Caco-2 (cell line): Measurements from ENCODE around the gene MED8. TPM values are rescaled to one million over a fixed set of nuclear protein-coding genes. Genes with fewer than 3 reads are reported as not detected.
"Not testable (repeated sequence)": the region's sequence is repeated elsewhere in the genome, so short reads cannot be mapped to it uniquely, and the experiment has no call there.

ENCODE experiments used
- BruUV-seq: library from RNA; stranded (reverse); fragments of 400-500 nt; replicated peaks from 2 replicates; lab custom pipeline; 2021; lab: Mats Ljungman, UMichigan
- CTCF ChIA-PET: fragments of 300-600 bp; sonication (Branson Sonifier 250); formaldehyde crosslinking; loops from one replicate; lab custom pipeline; 2022; ENCODE audit warnings: antibody characterized with exemption; lab: Charles Lee
- POLR2A ChIA-PET: fragments of 300-600 bp; sonication (Branson Sonifier 250); formaldehyde crosslinking; loops from one replicate; lab custom pipeline; 2022; ENCODE audit warnings: antibody characterized with exemption; lab: Charles Lee
- DNase-seq, 2 experiments: peaks; one replicate each; pipeline versions ENCODE4 v3.0.0 to v3.0.0-alpha.2; 2020 to 2022
- H3K27me3 ChIP-seq: replicated peaks from 2 replicates; pipeline ENCODE4 v1.6.0; 2011; ENCODE audit warnings: low read length; ENCODE audit not compliant: control insufficient read depth, insufficient read depth
- H3K36me3 ChIP-seq: 2 replicates; pipeline ENCODE4 v1.5.1; 2011; ENCODE audit warnings: low read length; ENCODE audit not compliant: control insufficient read depth, insufficient read depth
- H3K4me1 ChIP-seq: fragments of 250-450 bp; sonication (Bioruptor Pico); 2 replicates; pipeline ENCODE4 v1.5.1; 2020; ENCODE audit warnings: mild to moderate bottlenecking
- H3K4me3 ChIP-seq: 2 replicates; pipeline ENCODE4 v1.5.1; 2011; ENCODE audit warnings: low read depth, mild to moderate bottlenecking, control low read depth, low read length
- H3K9me3 ChIP-seq: fragments of 250-450 bp; sonication (Bioruptor Pico); 2 replicates; pipeline ENCODE4 v1.5.1; 2020; ENCODE audit warnings: mild to moderate bottlenecking, moderate library complexity
- H3K27ac Mint-ChIP-seq: one replicate; pipeline ENCODE4 v1.8.0; 2022; ENCODE audit warnings: mixed read lengths; ENCODE audit not compliant: unreplicated experiment
- H3K27me3 Mint-ChIP-seq: one replicate; pipeline ENCODE4 v1.8.0; 2022; ENCODE audit warnings: mixed read lengths; ENCODE audit not compliant: insufficient read depth, unreplicated experiment
- H3K36me3 Mint-ChIP-seq: one replicate; pipeline ENCODE4 v1.8.0; 2022; ENCODE audit warnings: mild to moderate bottlenecking, mixed read lengths; ENCODE audit not compliant: insufficient read depth, unreplicated experiment
- H3K4me1 Mint-ChIP-seq: one replicate; pipeline ENCODE4 v1.8.0; 2022; ENCODE audit warnings: low read depth, mixed read lengths; ENCODE audit not compliant: unreplicated experiment
- H3K4me3 Mint-ChIP-seq: one replicate; pipeline ENCODE4 v1.8.0; 2022; ENCODE audit warnings: mild to moderate bottlenecking, moderate library complexity, mixed read lengths; ENCODE audit not compliant: unreplicated experiment
- H3K9me3 Mint-ChIP-seq: one replicate; pipeline ENCODE4 v1.8.0; 2022; ENCODE audit warnings: mixed read lengths; ENCODE audit not compliant: unreplicated experiment
- CTCF ChIP-seq, 2 experiments: fragments of 200-600 bp in 1 of 2; IDR thresholded peaks; 1 replicate in 1 of 2; 2 replicates in 1 of 2; pipeline versions ENCODE4 v1.5.1 to v1.8.0; 2011 to 2022; ENCODE audit warnings: antibody characterized with exemption in 1 of 2, control low read depth in 1 of 2, inconsistent platforms in 1 of 2, low read depth in 1 of 2, low read length in 1 of 2, mild to moderate bottlenecking in 1 of 2, moderate library complexity in 1 of 2; ENCODE audit not compliant: insufficient read depth in 1 of 2, severe bottlenecking in 1 of 2, unreplicated experiment in 1 of 2
- intact Hi-C: fragments of 100-400 bp; cut with micrococcal nuclease; formaldehyde crosslinking; loops from one replicate; pipeline ENCODE4 v1.10.0; 2022; ENCODE audit not compliant: unreplicated experiment
- total RNA-seq: library from RNA; stranded (reverse); gene quantifications from 2 replicates; pipeline ENCODE4 v1.2.3, GENCODE V29; 2022

Gene MED8
- total RNA-seq, 1 experiment from 2014 or later: 35.8 TPM

- no peaks in the 10 kb centered on the region for H3K9me3 ChIP-seq
- H3K27me3 ChIP-seq: no peaks in the 10 kb centered on the region
- H3K36me3 ChIP-seq: no peaks in the 10 kb centered on the region
- no peak overlapping the region for H3K4me3 ChIP-seq
- ChIA-PET CTCF (interaction anchor here (2.4 kb wide), 1 partner anchor 189 kb away, joined by 38 read pairs; no protein-coding TSS in a partner anchor), POLR2A (no interaction called here)
- H3K36me3 Mint-ChIP-seq: no peaks in the 10 kb centered on the region
- no peaks in the 10 kb centered on the region for H3K4me1 Mint-ChIP-seq
- TF ChIP-seq CTCF (IDR thresholded peaks at IDR 0.05; ENCODE audit: insufficient read depth in 1 of 2, low read depth in 1 of 2, low read length in 1 of 2, severe bottlenecking in 1 of 2, unreplicated experiment in 1 of 2): no peak
- intact Hi-C loops: no loop called here
- no peaks in the 10 kb centered on the region for H3K9me3 Mint-ChIP-seq
- no peaks in the 10 kb centered on the region for H3K4me1 ChIP-seq
- no peak overlapping the region for H3K4me3 Mint-ChIP-seq
- no TSS peak for BruUV-seq
- no peak for DNase-seq
- no peaks in the 10 kb centered on the region for H3K27me3 Mint-ChIP-seq
- H3K27ac Mint-ChIP-seq: no peak overlapping the region
These were observed 26.3 kb upstream of the MED8 start for GRCh38 chr1:43415901-43416300.

DNA sequence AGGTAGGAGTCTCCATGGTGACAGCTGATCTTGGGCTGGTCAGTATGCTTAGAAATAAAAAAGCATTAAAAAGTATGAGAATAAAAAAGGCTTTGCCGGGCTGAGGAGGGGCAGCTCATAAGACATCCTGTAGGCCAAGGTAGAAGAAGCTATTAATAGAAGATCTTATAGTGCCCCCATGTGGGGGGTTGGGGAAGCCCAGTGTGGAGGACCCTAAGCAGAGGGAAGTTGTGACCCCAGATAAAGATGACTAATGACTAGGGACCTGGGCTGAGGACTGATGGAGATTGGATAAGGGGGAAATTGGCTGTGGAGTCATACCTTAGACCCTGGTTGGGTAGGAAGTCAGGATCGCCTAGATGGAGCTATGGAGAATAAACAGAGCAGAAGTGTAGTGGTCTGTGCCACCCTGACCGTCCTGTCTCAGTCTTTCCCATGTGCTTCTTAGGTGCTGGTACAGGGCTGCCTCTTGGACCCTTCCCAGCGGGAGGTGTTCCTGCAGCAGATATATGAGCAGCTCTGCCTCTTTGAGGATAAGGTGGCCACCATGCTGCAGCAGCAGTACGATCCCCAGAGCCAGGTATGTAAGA is 25.1 kb upstream of the MED8 start:
- intact Hi-C loops: loop anchor here (1.0 kb wide), 3 partner anchors 46 to 187 kb away; partner anchors contain the start of gene ELOVL1
- Mint-ChIP-seq H3K4me3 (no peak overlapping the region), H3K27ac (no peak overlapping the region), H3K4me1 (no peaks in the 10 kb centered on the region), H3K27me3 (no peaks in the 10 kb centered on the region), H3K36me3 (no peaks in the 10 kb centered on the region), H3K9me3 (no peaks in the 10 kb centered on the region)
- Histone ChIP-seq H3K4me3 (no peak overlapping the region), H3K4me1 (no peaks in the 10 kb centered on the region), H3K27me3 (no peaks in the 10 kb centered on the region), H3K36me3 (no peaks in the 10 kb centered on the region), H3K9me3 (no peaks in the 10 kb centered on the region)
- BruUV-seq: no TSS peak
- peak; percentile 68 to 76 for DNase-seq
- peak; percentile 63 to 66 for TF ChIP-seq CTCF (IDR thresholded peaks at IDR 0.05; ENCODE audit: insufficient read depth in 1 of 2, low read depth in 1 of 2, low read length in 1 of 2, severe bottlenecking in 1 of 2, unreplicated experiment in 1 of 2)
- CTCF ChIA-PET: interaction anchor here (0.5 to 2.4 kb wide), 14 partner anchors 39 to 501 kb away, joined by 3 to 38 read pairs (median 6); partner anchors contain the start of genes C1orf210, CDC20, ELOVL1 and HYI
- POLR2A ChIA-PET: interaction anchor here (1.2 kb wide), 1 partner anchor 56 kb away, joined by 5 read pairs; no protein-coding TSS in a partner anchor

- H3K4me1 ChIP-seq, H3K4me3 ChIP-seq, H3K9me3 Mint-ChIP-seq, H3K27ac Mint-ChIP-seq, H3K4me1 Mint-ChIP-seq, H3K36me3 Mint-ChIP-seq, H3K36me3 ChIP-seq, DNase-seq, intact Hi-C loops, BruUV-seq, POLR2A ChIA-PET, H3K27me3 ChIP-seq, H3K9me3 ChIP-seq, H3K4me3 Mint-ChIP-seq, H3K27me3 Mint-ChIP-seq: not testable (repeated sequence)
- CTCF ChIA-PET: interaction anchor here (1.6 to 2.4 kb wide), 2 partner anchors 187 to 340 kb away, joined by 6 to 38 read pairs; no protein-coding TSS in a partner anchor
These were observed 23.8 kb upstream of the MED8 start for GRCh38 chr1:43413426-43413825.
